ENCODE results near the gene ZNF48.

ZNF48 gene

GRCh38 chr16:30444231-30445148, 49.3 kb downstream of the ZNF48 start:
- DNase-seq: no peak

- no peak for DNase-seq
Observed at GRCh38 chr16:30445149-30445407, 49.9 kb downstream of the ZNF48 start.

- DNase-seq: peak; percentile 96
Observed at GRCh38 chr16:30445408-30446202, 50.4 kb downstream of the ZNF48 start, which contains the start of gene SEPHS2. TSS of gene SEPHS2 (minus strand) at chr16:30445874. CDS start at chr16:30445727, 147 bp downstream.

- no peak for DNase-seq
Observed at GRCh38 chr16:30446203-30446595, 51.0 kb downstream of the ZNF48 start.

- DNase-seq: no peak
Observed at GRCh38 chr16:30447512-30448226, 52.4 kb downstream of the ZNF48 start.

GRCh38 chr16:30449116-30449435, 53.9 kb downstream of the ZNF48 start:
- DNase-seq: no peak
